GM21515 (cell line): ENCODE measurements around the gene ACAP3.

Source experiments
- ATAC-seq: cut with Tn5 transposase; IDR thresholded peaks from one replicate; pipeline ENCODE4 v1.9.1; 2021; ENCODE audit not compliant: unreplicated experiment

The ACAP3 gene

DNA sequence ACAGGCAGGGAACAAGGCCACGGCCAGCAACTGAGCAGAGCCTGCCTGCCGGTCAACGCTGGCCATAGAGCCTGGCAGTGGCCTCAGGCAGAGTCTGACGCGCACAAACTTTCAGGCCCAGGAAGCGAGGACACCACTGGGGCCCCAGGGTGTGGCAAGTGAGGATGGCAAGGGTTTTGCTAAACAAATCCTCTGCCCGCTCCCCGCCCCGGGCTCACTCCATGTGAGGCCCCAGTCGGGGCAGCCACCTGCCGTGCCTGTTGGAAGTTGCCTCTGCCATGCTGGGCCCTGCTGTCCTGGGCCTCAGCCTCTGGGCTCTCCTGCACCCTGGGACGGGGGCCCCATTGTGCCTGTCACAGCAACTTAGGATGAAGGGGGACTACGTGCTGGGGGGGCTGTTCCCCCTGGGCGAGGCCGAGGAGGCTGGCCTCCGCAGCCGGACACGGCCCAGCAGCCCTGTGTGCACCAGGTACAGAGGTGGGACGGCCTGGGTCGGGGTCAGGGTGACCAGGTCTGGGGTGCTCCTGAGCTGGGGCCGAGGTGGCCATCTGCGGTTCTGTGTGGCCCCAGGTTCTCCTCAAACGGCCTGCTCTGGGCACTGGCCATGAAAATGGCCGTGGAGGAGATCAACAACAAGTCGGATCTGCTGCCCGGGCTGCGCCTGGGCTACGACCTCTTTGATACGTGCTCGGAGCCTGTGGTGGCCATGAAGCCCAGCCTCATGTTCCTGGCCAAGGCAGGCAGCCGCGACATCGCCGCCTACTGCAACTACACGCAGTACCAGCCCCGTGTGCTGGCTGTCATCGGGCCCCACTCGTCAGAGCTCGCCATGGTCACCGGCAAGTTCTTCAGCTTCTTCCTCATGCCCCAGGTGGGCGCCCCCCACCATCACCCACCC, 23.6 kb upstream of the ACAP3 start, which contains the start of gene TAS1R3:
Gene TAS1R3, plus strand, starts transcription at position 213 of the 898 bp plus-strand sequence. Its CDS starts 66 bp downstream, at position 279.
- ATAC-seq, result no peak

DNA sequence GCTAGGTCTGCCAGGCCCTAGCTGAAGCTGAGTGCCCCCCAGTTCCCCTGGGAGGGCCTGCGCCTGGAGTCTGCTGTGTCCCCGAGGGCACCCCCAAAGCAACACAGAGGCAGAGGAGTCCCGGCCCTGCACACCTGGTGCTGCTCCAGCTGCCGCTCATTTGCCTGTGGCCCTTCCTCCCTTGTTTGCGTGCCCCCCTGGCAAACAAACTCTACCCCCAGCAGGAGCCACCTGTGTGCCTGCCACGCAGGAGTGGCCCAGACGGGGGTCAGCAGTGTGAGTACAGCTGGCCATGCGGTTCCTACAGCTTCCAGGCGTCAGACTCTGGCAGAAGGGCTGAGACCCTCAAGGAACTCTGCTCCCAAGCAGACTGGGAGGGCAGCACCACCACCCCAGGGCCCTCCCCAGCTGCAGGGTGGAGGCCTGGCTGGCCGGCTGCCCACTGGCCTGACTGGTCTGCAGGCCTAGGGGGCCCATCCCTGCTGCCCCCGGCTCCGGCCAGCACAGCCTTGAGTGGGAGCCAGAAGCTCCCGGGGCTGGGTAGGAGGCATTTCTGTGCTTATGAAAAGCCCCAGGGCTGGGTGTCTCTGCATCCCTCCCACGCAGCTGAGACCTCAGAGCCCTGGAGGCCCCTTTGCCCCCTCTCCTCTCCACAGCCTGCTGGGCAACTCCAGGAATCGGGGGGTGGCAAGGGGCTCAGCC, 22.8 kb upstream of the ACAP3 start:
- no peak for ATAC-seq

DNA sequence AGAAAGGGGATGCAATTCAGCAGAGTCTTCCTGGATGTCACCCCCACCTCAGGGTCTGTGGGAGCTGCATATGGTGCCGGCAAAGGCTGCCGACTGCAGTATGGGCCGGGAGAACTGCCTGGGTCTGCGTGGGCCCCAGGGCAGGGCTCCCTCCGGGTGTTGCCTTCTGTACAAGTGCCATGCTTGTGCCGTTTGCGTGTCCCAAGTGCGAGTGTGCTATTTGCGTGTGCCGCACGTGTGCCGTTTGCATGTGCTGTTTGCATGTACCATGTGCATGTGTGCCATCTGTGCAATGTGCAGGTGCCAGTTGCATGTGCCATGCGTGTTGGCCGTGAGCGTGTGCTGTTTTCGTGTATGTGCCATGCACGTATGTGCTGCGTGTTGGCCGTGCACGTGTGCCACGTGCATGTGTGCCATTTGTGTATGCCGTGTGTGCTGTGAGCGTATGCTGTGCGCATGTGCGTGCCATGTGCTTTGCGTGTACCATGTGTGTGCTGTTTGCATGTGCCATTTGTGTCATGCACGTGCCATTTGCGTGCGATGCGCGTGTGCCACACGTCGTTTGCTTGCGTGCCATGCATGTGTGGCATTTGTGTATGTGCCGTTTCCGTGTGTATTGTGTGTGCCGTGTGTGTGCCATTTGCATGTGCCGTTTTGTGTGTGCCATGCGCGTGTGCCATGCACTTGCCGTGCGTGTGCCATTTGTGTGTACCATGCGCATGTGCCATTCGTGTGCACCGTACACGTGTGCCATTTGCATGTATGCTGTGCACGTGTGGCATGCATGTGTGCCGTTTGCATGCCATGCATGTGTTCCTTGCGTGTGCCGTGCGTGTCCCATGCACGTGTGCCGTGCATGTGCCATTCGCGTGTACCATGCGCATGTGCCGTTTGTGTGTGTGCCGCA, 21.8 kb upstream of the ACAP3 start:
- ATAC-seq, result no peak

DNA sequence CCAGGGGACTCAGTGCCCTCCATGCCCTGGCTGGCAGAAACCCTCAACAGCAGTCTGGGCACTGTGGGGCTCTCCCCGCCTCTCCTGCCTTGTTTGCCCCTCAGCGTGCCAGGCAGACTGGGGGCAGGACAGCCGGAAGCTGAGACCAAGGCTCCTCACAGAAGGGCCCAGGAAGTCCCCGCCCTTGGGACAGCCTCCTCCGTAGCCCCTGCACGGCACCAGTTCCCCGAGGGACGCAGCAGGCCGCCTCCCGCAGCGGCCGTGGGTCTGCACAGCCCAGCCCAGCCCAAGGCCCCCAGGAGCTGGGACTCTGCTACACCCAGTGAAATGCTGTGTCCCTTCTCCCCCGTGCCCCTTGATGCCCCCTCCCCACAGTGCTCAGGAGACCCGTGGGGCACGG, 20.5 kb upstream of the ACAP3 start:
- no peak for ATAC-seq

DNA sequence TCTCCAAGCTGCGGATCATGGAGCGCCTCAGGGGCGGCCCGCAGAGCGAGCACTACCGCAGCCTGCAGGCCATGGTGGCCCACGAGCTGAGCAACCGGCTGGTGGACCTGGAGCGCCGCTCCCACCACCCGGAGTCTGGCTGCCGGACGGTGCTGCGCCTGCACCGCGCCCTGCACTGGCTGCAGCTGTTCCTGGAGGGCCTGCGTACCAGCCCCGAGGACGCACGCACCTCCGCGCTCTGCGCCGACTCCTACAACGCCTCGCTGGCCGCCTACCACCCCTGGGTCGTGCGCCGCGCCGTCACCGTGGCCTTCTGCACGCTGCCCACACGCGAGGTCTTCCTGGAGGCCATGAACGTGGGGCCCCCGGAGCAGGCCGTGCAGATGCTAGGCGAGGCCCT, 19.6 kb upstream of the ACAP3 start:
- no peak for ATAC-seq

DNA sequence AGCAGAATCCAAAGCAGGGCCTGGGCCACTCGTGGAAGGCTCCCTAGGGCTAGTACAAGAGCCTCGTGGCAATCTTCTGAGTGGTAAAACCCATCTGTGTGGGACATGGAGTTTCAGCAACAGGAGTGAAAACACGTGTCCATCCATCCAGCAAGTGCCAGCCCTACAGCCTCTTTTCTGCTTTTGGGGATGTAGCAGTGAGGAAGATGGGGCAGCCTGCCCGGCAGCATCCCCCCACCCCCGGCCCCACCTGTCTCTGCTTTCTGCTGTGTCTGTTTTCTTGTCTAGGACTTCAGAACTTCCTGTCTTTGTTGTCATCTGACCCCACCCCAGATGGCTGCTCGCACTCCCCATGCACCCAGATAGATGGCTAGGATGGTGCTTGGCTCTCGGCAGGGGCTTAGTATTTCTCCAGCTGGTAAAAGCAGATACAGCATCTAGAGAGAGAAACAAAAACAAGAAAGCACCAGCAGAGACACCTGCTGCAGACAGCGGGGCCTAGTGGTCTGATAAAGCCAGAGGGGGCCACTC, 18.4 kb upstream of the ACAP3 start:
- ATAC-seq, result no peak

DNA sequence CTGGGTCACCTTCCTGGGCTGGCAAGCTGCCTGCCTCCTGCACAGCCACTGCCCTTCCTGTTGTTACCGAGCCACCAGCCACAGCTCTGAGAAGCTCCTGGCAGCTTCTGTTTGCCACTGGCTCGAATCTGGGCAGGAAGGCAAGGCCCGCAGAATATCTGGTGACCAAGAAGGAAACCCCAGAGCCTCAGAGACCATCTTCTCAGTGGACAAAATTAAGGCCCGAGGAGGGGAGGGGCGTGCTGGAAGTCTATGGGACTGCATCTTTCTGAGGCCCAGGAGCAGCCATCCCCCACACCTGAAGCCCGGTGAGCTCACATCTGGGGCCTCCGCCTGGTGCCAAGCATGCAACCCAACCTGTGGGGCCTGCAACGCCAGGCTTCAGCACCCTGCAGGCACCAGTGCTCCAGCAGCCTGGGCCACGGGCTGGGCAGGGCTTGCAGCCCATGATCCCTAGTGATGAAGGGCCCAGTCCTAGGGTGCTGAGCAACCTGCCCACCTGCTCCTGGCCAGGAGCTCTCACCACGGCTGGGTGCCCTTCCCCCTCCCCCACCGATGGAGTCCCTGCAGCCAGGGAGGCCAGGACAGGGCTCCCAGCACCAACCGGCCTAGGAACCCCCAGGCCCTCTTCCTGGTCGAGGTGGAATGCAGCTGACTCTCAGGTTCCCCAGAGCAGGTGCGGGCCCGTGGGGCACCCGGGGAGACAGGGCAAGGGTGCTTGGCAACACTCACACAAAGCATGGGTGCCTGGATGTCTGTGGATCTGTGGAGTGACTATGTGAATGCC, 17.8 kb upstream of the ACAP3 start:
- ATAC-seq, result no peak

DNA sequence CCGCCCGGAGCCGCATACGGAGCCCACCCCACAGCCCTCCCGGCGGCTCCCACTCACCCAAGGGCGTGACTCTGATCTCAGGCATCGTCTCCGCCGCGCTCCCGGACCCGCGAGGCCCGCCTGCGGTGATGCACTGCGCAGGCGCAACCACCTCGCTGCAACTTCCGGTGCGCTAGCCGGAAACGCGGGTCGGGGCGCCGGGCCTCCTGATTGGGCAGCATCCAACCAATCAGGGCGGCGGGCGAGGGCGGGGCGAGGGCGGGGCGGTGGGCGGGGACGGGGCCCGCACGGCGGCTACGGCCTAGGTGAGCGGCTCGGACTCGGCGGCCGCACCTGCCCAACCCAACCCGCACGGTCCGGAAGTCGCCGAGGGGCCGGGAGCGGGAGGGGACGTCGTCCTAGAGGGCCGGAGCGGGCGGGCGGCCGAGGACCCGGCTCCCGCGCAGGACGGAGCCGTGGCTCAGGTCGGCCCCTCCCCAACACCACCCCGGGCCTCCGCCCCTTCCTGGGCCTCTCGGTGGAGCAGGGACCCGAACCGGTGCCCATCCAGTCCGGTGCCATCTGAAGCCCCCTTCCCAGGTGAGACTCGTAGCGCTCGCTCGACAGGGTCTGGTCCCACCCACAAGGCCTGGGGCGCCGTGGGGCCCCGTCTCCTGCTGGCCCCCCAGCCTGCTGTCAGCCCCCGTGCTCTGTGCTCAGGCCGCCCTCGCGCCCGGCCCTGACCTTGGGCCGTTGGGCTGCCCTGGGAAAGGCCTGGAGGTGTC, 17.0 kb upstream of the ACAP3 start, which contains the start of the genes CPTP and INTS11:
Gene CPTP, plus strand, starts transcription at position 279 of the 764 bp plus-strand sequence. CDS start 2,109 bp downstream, outside the sequence.
Gene INTS11, minus strand, starts transcription at position 137 of the 764 bp plus-strand sequence. Its CDS starts 52 bp downstream, at position 85.
- peak; percentile 67 for ATAC-seq

DNA sequence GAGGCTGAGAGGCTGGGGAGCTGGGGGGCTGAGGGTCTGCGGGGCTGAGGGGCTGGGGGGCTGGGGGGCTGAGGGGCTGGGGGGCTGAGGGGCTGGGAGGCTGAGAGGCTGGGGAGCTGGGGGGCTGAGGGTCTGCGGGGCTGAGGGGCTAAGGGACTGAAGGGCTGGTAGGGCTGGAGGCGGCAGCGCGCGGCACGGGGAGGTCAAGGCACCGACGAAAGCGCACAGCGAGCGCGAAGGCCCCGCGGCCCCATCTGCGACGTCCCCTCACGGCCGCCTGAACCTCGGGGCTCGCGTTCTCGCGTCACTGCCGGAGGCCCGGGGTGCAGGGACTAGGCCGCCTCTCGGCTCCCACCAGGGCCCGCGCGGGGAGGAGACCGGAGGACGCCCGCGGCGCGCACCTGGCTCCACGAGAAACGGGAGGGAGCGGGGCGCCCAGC, 16.4 kb upstream of the ACAP3 start:
- peak; percentile 17 for ATAC-seq

DNA sequence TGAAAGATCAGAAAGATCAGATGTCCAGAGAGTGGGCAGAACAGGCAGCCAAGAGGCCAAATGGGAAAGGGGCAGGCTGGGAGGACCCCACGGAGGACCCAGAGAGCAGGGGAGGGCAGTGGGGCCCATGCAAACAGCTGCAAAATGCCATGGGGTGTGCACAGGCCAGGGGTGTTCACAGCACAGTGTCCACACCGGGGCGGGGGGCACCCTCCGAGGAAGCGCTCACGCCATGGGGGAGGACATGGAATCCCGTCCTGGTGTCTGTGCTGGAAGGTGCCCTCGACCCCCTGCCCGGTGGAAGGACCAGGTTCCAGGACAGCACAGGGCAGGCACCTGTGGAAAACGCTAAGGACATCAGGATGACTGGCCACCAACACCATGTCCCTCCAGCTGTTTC, 15.2 kb upstream of the ACAP3 start:
- ATAC-seq, result no peak

DNA sequence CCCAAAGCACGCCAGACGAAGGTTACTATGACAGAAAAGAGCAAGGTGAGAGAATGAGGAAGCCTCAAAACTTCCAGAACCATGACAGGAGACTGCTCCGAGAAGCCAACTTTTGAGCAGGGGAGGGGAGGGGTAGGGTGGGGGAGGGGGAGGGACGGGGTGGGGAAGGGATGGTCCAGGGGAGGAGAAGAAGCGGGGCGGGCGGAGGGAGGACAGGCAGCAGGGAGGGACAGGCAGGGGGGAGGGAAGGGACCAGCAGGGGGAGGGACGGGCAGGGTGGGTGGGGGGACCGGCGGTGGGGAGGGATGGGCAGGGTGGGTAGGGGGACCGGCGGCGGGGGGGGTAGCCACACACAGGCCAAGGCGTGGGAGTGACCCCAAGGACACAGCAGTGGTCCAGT, 14.7 kb upstream of the ACAP3 start:
- no peak for ATAC-seq

DNA sequence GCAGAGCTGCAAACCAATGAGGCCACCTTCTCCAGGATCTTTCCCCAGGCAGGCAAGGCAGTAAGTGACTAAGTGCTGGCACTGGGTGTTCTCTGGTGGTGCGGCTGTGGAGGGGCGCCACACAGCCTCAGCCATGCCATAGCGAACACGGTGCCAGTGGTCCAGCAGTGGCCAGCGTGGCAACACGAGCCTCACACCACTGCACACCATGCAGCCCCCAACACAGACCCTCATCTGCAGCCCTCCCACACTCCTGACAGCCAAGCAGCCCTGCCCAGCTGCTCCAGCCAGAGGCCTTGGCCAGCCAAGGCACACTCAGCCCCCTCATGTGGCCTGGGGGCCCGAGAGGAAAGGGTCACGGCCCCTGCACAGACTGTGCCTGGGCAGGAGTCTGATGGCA, 13.7 kb upstream of the ACAP3 start:
- no peak for ATAC-seq

DNA sequence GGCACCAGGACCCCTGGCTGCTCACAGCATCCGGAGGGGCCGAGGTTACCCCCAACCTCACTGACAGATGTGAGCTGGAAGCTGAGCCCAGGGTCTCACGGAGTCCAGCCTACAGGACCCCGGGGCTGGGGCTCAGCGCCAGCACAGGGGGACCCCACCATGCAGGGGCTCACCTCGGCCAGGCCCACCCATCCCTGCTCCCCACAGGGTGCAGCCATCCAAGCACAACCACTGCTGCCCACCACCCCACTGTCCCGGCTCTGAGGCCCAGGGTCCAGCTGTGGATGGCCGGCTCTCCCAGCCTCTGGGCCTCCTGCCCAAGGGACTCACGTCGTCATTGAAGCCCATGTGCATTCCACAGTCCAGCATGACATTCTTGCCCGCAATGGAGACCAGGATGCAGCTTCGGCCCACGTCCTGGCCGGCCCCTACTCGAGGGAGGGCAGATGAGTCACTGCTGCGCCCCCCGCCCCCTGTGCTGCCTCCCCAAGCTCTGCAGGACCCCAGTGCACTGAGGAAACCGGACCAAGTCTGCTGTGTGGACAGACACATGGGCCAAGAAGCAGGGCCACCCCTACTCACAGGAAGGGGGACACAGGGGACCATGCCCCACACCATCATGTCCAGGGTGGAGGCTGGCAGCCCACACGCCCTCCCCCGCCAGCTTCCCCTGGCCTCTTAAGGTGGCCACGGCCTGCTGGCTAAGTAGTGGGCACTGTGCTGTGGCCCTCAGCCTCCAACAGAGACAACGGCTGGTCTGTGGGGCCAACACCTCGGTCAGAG, 13.1 kb upstream of the ACAP3 start:
- ATAC-seq, result no peak

DNA sequence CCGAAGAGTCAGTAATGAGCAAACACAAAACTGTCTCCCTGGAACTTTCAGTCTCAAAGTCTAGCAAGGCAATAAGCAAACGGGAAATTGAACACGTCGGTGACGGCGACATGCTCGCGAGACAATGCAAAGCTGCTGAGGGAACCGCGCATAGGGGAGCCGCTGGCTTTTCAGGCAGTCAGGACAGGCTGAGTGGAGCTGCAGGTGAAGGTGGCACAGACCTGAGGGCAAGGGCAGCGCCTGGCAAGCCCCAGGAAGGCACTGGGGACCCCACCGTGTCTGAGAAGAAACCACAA, 11.9 kb upstream of the ACAP3 start:
- no peak for ATAC-seq

DNA sequence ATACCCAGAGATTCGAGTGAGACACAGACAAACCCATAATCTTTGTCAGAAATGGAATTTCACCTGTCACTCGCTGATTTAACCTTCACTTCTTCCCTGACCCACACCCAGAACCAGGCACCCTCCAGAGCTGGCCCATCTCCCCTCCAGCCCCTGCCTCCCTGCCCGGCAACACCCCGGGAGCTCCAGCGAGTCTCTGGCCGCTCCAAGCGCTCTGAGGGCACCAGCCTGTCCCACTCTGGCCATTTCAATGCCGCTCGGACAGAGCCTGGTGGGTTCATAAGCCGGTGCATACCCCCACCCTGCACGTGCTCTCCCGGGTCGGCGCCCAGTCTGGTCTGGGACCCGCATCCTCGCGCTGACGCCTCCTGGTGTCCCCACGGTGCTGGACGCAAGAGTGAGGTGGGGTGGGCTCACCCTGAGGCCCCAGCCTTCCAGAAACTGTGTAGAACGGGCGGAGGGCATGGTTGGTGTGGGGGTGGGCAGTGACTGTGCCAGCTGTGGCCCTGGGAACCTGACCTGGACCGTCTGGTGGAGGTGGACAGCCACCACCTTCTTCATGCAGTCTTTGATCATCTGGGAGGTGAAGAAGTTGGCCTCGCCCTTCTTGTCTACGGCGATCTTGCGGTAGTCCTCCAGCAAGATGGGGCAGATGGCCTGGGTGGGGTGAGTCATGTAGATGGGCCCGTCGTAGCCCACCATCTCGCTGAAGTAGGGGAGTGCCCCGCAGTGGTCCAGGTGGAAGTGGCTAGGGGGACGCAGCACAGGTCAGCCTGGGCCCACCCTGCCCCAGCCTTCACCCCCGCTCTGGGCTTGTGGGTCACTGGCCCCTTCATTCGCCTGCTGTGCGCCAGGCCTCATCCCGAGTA, 11.3 kb upstream of the ACAP3 start:
- no peak for ATAC-seq

DNA sequence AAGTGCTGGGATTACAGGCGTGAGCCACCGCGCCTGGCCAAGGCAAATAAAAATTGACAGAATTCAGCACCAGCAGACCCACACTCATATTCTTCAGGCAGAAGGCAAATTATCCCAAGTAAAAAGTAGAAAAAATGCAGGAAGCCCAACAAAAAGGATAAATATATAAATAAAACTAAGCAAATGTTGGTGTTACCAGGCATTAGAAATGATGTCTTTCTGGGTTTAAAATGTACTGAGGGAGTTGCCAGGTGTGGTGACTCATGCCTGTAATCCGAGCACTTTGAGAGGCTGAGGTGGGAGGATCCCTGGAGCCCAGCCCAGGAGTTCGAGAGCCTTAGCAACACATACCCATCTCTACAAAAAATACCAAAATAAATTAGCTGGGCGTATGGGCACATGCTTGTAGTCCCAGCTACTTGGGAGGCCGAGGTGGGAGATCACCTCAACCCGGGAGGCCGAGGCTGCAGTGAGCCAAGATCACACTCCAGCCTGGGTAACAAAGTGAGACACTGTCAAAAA, 10.5 kb upstream of the ACAP3 start:
- ATAC-seq, result no peak

DNA sequence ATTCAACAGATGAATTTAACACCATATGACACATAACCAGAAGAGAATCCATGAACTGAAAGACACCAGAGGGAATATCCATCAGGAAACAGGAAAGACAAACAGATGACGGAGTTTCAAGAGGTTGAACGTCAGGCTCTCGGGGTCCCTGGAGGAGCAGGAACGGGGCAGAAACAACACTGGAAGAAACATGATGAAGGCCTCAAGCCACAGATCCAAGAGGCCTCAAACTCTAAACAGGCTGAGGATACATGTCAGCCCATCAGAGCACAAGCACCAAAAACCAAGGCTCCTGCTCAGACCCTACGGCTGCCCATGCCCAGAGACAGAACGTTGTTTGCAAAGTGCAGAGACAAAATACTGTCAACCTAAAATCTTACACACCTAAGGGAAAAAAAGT, 9.7 kb upstream of the ACAP3 start:
- ATAC-seq, result no peak
